Measurements from ENCODE around the gene S100A9. TPM values are rescaled to one million over a fixed set of nuclear protein-coding genes. Genes with fewer than 3 reads are reported as not detected.

The S100A9 gene
- total RNA-seq, 1 experiment from 2014 or later: 559 TPM

GRCh38 chr1:153322568-153322967 is 35.1 kb upstream of the S100A9 start:
- no TSS peak for BruUV-seq (replicated peaks)
- ChIA-PET POLR2A (ENCODE audit: unreplicated experiment) (no interaction called here), CTCF (no interaction called here)
- intact Hi-C loops (cut with micrococcal nuclease): no loop called here
- Histone ChIP-seq H3K27me3 (ENCODE audit: low read length) (peaks cover 33% of the 10 kb centered on the region), H2AFZ (ENCODE audit: low read length) (no peak overlapping the region), H3K36me3 (ENCODE audit: low read depth, low read length) (no peaks in the 10 kb centered on the region), H3K9me2 (replicated peaks; ENCODE audit: low read length) (no peaks in the 10 kb centered on the region), H3K4me3 (ENCODE audit: low read length) (no peak overlapping the region), H4K20me1 (ENCODE audit: low read length) (no peaks in the 10 kb centered on the region), H3K27ac (ENCODE audit: low read length) (no peak overlapping the region), H3K79me2 (ENCODE audit: low read length) (no peaks in the 10 kb centered on the region), H3K9me3 (ENCODE audit: low read length) (no peaks in the 10 kb centered on the region), H3K4me2 (ENCODE audit: low read length) (no peak overlapping the region), H3K9ac (ENCODE audit: low read length) (no peak overlapping the region), H3F3A (ENCODE audit: low read length, unreplicated experiment) (no peaks in the 10 kb centered on the region), H3K4me1 (ENCODE audit: insufficient read depth, low read length) (no peaks in the 10 kb centered on the region)
- no peak for TF ChIP-seq EZH2 (IDR thresholded peaks at IDR 0.05; ENCODE audit: low read length, unreplicated experiment)
- TF ChIP-seq EZH2phosphoT487 (IDR thresholded peaks at IDR 0.05; ENCODE audit: borderline replicate concordance, low read length): no peak
- no peak for TF ChIP-seq CTCF (conservative IDR thresholded peaks at IDR 0.05; ENCODE audit: low read depth, low read length)
- no peak for DNase-seq
- ATAC-seq: no peak

- ChIA-PET POLR2A (ENCODE audit: unreplicated experiment) (no interaction called here), CTCF (no interaction called here)
- Histone ChIP-seq H3K27ac (ENCODE audit: low read length) (no peak overlapping the region), H4K20me1 (ENCODE audit: low read length) (no peaks in the 10 kb centered on the region), H3K9me2 (replicated peaks; ENCODE audit: low read length) (no peaks in the 10 kb centered on the region), H3K79me2 (ENCODE audit: low read length) (no peaks in the 10 kb centered on the region), H3K9ac (ENCODE audit: low read length) (no peak overlapping the region), H3K27me3 (ENCODE audit: low read length) (peaks cover 43% of the 10 kb centered on the region), H3K4me3 (ENCODE audit: low read length) (no peak overlapping the region), H3K4me1 (ENCODE audit: insufficient read depth, low read length) (no peaks in the 10 kb centered on the region), H3K4me2 (ENCODE audit: low read length) (no peak overlapping the region), H3K9me3 (ENCODE audit: low read length) (no peaks in the 10 kb centered on the region), H2AFZ (ENCODE audit: low read length) (no peak overlapping the region), H3F3A (ENCODE audit: low read length, unreplicated experiment) (no peaks in the 10 kb centered on the region), H3K36me3 (ENCODE audit: low read depth, low read length) (no peaks in the 10 kb centered on the region)
- no peak for ATAC-seq
- TF ChIP-seq EZH2phosphoT487 (IDR thresholded peaks at IDR 0.05; ENCODE audit: borderline replicate concordance, low read length): no peak
- no peak for TF ChIP-seq CTCF (conservative IDR thresholded peaks at IDR 0.05; ENCODE audit: low read depth, low read length)
- BruUV-seq (replicated peaks): no TSS peak
- no peak for DNase-seq
- intact Hi-C loops (cut with micrococcal nuclease): no loop called here
Observed at GRCh38 chr1:153324912-153325311, 32.7 kb upstream of the S100A9 start.

DNA sequence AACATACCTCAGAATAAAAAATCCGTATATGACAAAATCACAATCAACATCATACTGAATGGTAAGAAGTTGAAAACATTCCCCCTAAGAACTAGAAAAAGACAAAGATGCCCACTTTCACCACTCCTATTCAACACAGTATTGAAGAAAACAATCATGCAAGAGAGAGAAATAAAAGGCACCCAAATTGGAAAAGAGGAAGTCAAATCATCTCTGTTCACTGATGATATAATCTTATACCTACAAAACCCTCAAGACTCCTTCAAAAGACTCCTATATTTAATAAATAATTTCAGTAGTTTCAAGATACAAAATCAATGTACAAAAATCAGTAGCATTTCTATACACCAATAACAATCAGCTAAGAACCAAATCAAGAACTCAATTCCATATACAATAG is 23.8 kb upstream of the S100A9 start:
- no peaks in the 10 kb centered on the region for H3K9me2 ChIP-seq (replicated peaks; ENCODE audit: low read length)
- no peak overlapping the region for H3K4me2 ChIP-seq (ENCODE audit: low read length)
- intact Hi-C loops (cut with micrococcal nuclease): no loop called here
- BruUV-seq (replicated peaks): no TSS peak
- no peaks in the 10 kb centered on the region for H4K20me1 ChIP-seq (ENCODE audit: low read length)
- no peaks in the 10 kb centered on the region for H3F3A ChIP-seq (ENCODE audit: low read length, unreplicated experiment)
- no peak for TF ChIP-seq CTCF (conservative IDR thresholded peaks at IDR 0.05; ENCODE audit: low read depth, low read length)
- no peak for TF ChIP-seq EZH2 (IDR thresholded peaks at IDR 0.05; ENCODE audit: low read length, unreplicated experiment)
- no peak for TF ChIP-seq EZH2phosphoT487 (IDR thresholded peaks at IDR 0.05; ENCODE audit: borderline replicate concordance, low read length)
- ATAC-seq (no peak), DNase-seq (no peak)
- no peak overlapping the region for H3K27ac ChIP-seq (ENCODE audit: low read length)
- H3K36me3 ChIP-seq (ENCODE audit: low read depth, low read length): no peaks in the 10 kb centered on the region
- peaks cover 7% of the 10 kb centered on the region; the same call in 1 of the 2 replicates for H3K9me3 ChIP-seq (ENCODE audit: low read length)
- no peak overlapping the region for H2AFZ ChIP-seq (ENCODE audit: low read length)
- no peak overlapping the region for H3K4me3 ChIP-seq (ENCODE audit: low read length)
- no peaks in the 10 kb centered on the region for H3K79me2 ChIP-seq (ENCODE audit: low read length)
- H3K27me3 ChIP-seq (ENCODE audit: low read length): peaks cover 32% of the 10 kb centered on the region
- CTCF ChIA-PET: no interaction called here
- no peak overlapping the region for H3K9ac ChIP-seq (ENCODE audit: low read length)
- POLR2A ChIA-PET (ENCODE audit: unreplicated experiment): no interaction called here
- H3K4me1 ChIP-seq (ENCODE audit: insufficient read depth, low read length): no peaks in the 10 kb centered on the region
